ENCODE data around the gene KCNS3. TPM values are rescaled to one million over a fixed set of nuclear protein-coding genes. Genes with fewer than 3 reads are reported as not detected.

KCNS3 gene
- total and polyA plus RNA-seq, 9 of the 15 experiments (the other 6 are each of a cell fraction or from before 2014, with no cell fraction given): 0.01 to 0.75 (median 0.25) TPM

- WGBS (ENCODE audit: insufficient coverage, low coverage, missing lambda C conversion rate): 0% methylated on average over 2 of the region's 2 CpGs
- no peaks in the 10 kb centered on the region for H3K4me1 ChIP-seq (replicated peaks in 1 of 2; ENCODE audit: control insufficient read depth in 2 of 2, insufficient read depth in 2 of 2, low read length in 2 of 2)
- in situ Hi-C loops (cut with MboI): no loop called here
- FAIRE-seq: no peak
- intact Hi-C loops (cut with micrococcal nuclease): no loop called here
- no peak overlapping the region for H2AFZ ChIP-seq (ENCODE audit: low read depth, low read length)
- no peak overlapping the region for H3K9ac ChIP-seq (ENCODE audit: insufficient read depth in 1 of 2, low read depth in 2 of 2, low read length in 2 of 2)
- H3K27ac ChIP-seq (ENCODE audit: extremely low read depth, low read depth, low read length): no peak overlapping the region
- no peaks in the 10 kb centered on the region for H4K20me1 ChIP-seq (replicated peaks; ENCODE audit: control insufficient read depth, insufficient read depth, low read length)
- POLR2A ChIA-PET: interaction anchor here (0.6 to 0.9 kb wide), 2 partner anchors 18 to 866 kb away, joined by 3 read pairs; no protein-coding TSS in a partner anchor
- H3K4me2 ChIP-seq (ENCODE audit: insufficient read depth, low read length): no peak overlapping the region
- no peaks in the 10 kb centered on the region for H3K9me3 ChIP-seq (replicated peaks; ENCODE audit: control insufficient read depth, insufficient read depth, low read depth, low read length)
- ATAC-seq: no peak
- CTCF ChIA-PET (ENCODE audit: low intra/inter-chr PET ratio): no interaction called here
- H3K79me2 ChIP-seq (ENCODE audit: control insufficient read depth, insufficient read depth, low read length): no peaks in the 10 kb centered on the region
- no peaks in the 10 kb centered on the region for H3K9me1 ChIP-seq (ENCODE audit: control insufficient read depth, insufficient read depth, low read length)
- H3K36me3 ChIP-seq (ENCODE audit: control insufficient read depth, insufficient read depth, low read length): no peaks in the 10 kb centered on the region
- no peak overlapping the region for H3K4me3 ChIP-seq
- TF ChIP-seq ESRRA (IDR thresholded peaks at IDR 0.05; ENCODE audit: borderline replicate concordance, low read depth): no peak
- TF ChIP-seq ATF7 (IDR thresholded peaks at IDR 0.05): no peak
- no peak for TF ChIP-seq THRB (CRISPR knock-in tag; conservative IDR thresholded peaks at IDR 0.05)
- no peak for TF ChIP-seq CBX5 (IDR thresholded peaks at IDR 0.05; ENCODE audit: borderline replicate concordance, low read depth)
- TF ChIP-seq MAFG (tag; conservative IDR thresholded peaks at IDR 0.05): no peak
- no peak for TF ChIP-seq TFAM (CRISPR knock-in tag; conservative IDR thresholded peaks at IDR 0.05)
- no peak for TF ChIP-seq TOE1 (IDR thresholded peaks at IDR 0.05; ENCODE audit: borderline replicate concordance)
- no peak for TF ChIP-seq TOE1 (CRISPR knock-in tag; IDR thresholded peaks at IDR 0.05; ENCODE audit: borderline replicate concordance, low read depth)
- TF ChIP-seq HNRNPUL1 (IDR thresholded peaks at IDR 0.05; ENCODE audit: low read length): no peak
- no peak for TF ChIP-seq USF2 (CRISPR knock-in tag; IDR thresholded peaks at IDR 0.05)
- no peak for TF ChIP-seq USF1 (CRISPR knock-in tag; IDR thresholded peaks at IDR 0.05)
- TF ChIP-seq TEAD1 (CRISPR knock-in tag; IDR thresholded peaks at IDR 0.05): no peak
- TF ChIP-seq TFAP4 (CRISPR knock-in tag; IDR thresholded peaks at IDR 0.05; ENCODE audit: borderline replicate concordance): no peak
- TF ChIP-seq SP2 (IDR thresholded peaks at IDR 0.05; ENCODE audit: extremely low read depth, low read depth, low read length, poor library complexity, severe bottlenecking): no peak
- no peak for TF ChIP-seq TAF1 (IDR thresholded peaks at IDR 0.05; ENCODE audit: control insufficient read depth, extremely low read depth, insufficient read depth, low read length, severe bottlenecking)
- TF ChIP-seq PTRF (tag; IDR thresholded peaks at IDR 0.05): no peak
- no peak for TF ChIP-seq KDM4B (IDR thresholded peaks at IDR 0.05; ENCODE audit: borderline replicate concordance in 2 of 2, low read depth in 1 of 2)
- no peak for TF ChIP-seq RBM34 (IDR thresholded peaks at IDR 0.05; ENCODE audit: borderline replicate concordance, insufficient read depth, low read length)
- no peak for TF ChIP-seq GABPB2 (CRISPR knock-in tag; conservative IDR thresholded peaks at IDR 0.05)
- no peak for TF ChIP-seq SIN3B (IDR thresholded peaks at IDR 0.05; ENCODE audit: low read depth)
- no peak for TF ChIP-seq TBP (optimal IDR thresholded peaks at IDR 0.05; ENCODE audit: low read depth, low read length)
- DNase-seq (ENCODE audit: extremely low read depth in 1 of 4, low spot score in 3 of 4): no peak
- H3K27me3 ChIP-seq (ENCODE audit: control insufficient read depth in 2 of 2, insufficient read depth in 2 of 2, low read length in 2 of 2): no peaks in the 10 kb centered on the region
- no TSS peak for BruUV-seq (replicated peaks)
Measured at GRCh38 chr2:17975401-17975800, 96.9 kb downstream of the KCNS3 start.
